GM23338 (cell line): ENCODE results near the gene KRTAP4-12. TPM values are rescaled to one million over a fixed set of nuclear protein-coding genes. Genes with fewer than 3 reads are reported as not detected.
"Not testable (repeated sequence)": the region's sequence is repeated elsewhere in the genome, so short reads cannot be mapped to it uniquely, and the experiment has no call there.

Source experiments
- ATAC-seq: fragments of 200-7000 bp; cut with Tn5 transposase; 3 replicates; pipeline ENCODE4 v1.9.1; 2020
- DNase-seq: peaks from one replicate; pipeline ENCODE4 v3.0.0-alpha.2; 2015; ENCODE audit warnings: low spot score
- H2AFZ ChIP-seq: fragments of 200-600 bp; sonication (generic); 2 replicates; pipeline ENCODE4 v1.8.0; 2016; ENCODE audit warnings: antibody characterized with exemption, mild to moderate bottlenecking, moderate library complexity
- H3F3A ChIP-seq: fragments of 200-600 bp; sonication (generic); replicated peaks from 2 replicates; pipeline ENCODE4 v1.8.0; 2017; ENCODE audit warnings: antibody characterized with exemption, mixed run types, low read depth
- H3K27ac ChIP-seq: fragments of 200-600 bp; sonication (generic); 2 replicates; pipeline ENCODE4 v1.6.1; 2016; ENCODE audit warnings: low read depth
- H3K27me3 ChIP-seq: fragments of 200-600 bp; sonication (generic); 2 replicates; pipeline ENCODE4 v1.8.0; 2016; ENCODE audit warnings: mild to moderate bottlenecking, mixed run types, moderate library complexity; ENCODE audit not compliant: insufficient read depth
- H3K36me3 ChIP-seq: fragments of 200-600 bp; sonication (generic); 2 replicates; pipeline ENCODE4 v1.8.0; 2016; ENCODE audit warnings: mild to moderate bottlenecking; ENCODE audit not compliant: insufficient read depth
- H3K4me1 ChIP-seq: fragments of 200-600 bp; sonication (generic); 2 replicates; pipeline ENCODE4 v1.8.0; 2016; ENCODE audit warnings: mild to moderate bottlenecking, moderate library complexity; ENCODE audit not compliant: insufficient read depth
- H3K4me2 ChIP-seq: fragments of 200-600 bp; sonication (generic); 2 replicates; pipeline ENCODE4 v1.7.1; 2017; ENCODE audit warnings: mixed run types
- H3K4me3 ChIP-seq: fragments of 200-600 bp; sonication (generic); 2 replicates; pipeline ENCODE4 v1.6.1; 2016; ENCODE audit warnings: mixed run types
- H3K79me2 ChIP-seq: fragments of 200-600 bp; sonication (generic); replicated peaks from 2 replicates; pipeline ENCODE4 v1.8.0; 2017; ENCODE audit warnings: mild to moderate bottlenecking; ENCODE audit not compliant: insufficient read depth
- H3K9me2 ChIP-seq: fragments of 200-600 bp; sonication (generic); 2 replicates; pipeline ENCODE4 v1.8.0; 2017; ENCODE audit not compliant: insufficient read depth
- H4K20me1 ChIP-seq: fragments of 200-600 bp; sonication (generic); replicated peaks from 2 replicates; pipeline ENCODE4 v1.8.0; 2017; ENCODE audit warnings: mild to moderate bottlenecking; ENCODE audit not compliant: insufficient read depth
- H3K27ac Mint-ChIP-seq: 2 replicates; pipeline ENCODE4 v1.8.0; 2020; ENCODE audit warnings: inconsistent platforms, mild to moderate bottlenecking, moderate library complexity, mixed read lengths
- H3K27me3 Mint-ChIP-seq: 3 replicates; pipeline ENCODE4 v1.8.0; 2022; ENCODE audit warnings: low read depth, mild to moderate bottlenecking, moderate library complexity, mixed read lengths, inconsistent platforms; ENCODE audit not compliant: insufficient read depth, poor library complexity
- H3K36me3 Mint-ChIP-seq: 3 replicates; pipeline ENCODE4 v1.8.0; 2021; ENCODE audit warnings: low read depth, mild to moderate bottlenecking, inconsistent platforms, moderate library complexity, mixed read lengths
- H3K4me1 Mint-ChIP-seq: 3 replicates; pipeline ENCODE4 v1.8.0; 2020; ENCODE audit warnings: mild to moderate bottlenecking, inconsistent platforms, mixed read lengths
- H3K4me3 Mint-ChIP-seq: 3 replicates; pipeline ENCODE4 v1.8.0; 2021; ENCODE audit warnings: moderate library complexity, mild to moderate bottlenecking, inconsistent platforms, mixed read lengths
- H3K9me3 Mint-ChIP-seq: 3 replicates; pipeline ENCODE4 v1.8.0; 2020; ENCODE audit warnings: moderate library complexity, mild to moderate bottlenecking, inconsistent platforms, mixed read lengths
- JUNB ChIP-seq: IDR thresholded peaks from one replicate; pipeline ENCODE4 v1.6.1; 2016; ENCODE audit warnings: antibody characterized with exemption; ENCODE audit not compliant: unreplicated experiment
- POLR2AphosphoS5 ChIP-seq: IDR thresholded peaks from 2 replicates; pipeline ENCODE4 v1.6.1; 2016; ENCODE audit warnings: antibody characterized with exemption, low read depth
- STAT1 ChIP-seq: IDR thresholded peaks from one replicate; pipeline ENCODE4 v1.6.1; 2016; ENCODE audit warnings: antibody characterized with exemption; ENCODE audit not compliant: unreplicated experiment
- polyA plus RNA-seq: library from polyadenylated mRNA; unstranded; fragments of >200 nt; fragmentation: Nextera tagmentation; extraction: Ambion mirVana; gene quantifications from 2 replicates; pipeline ENCODE4 v1.2.1, GENCODE V29; 2016
- total RNA-seq: library from RNA; depleted of rRNA; stranded (reverse); fragments of >200 nt; shearing (Covaris generic); gene quantifications from 2 replicates; pipeline ENCODE4 v1.2.3, GENCODE V29; 2014
- TF ChIP-seq, protein P1 (sequence below): IDR thresholded peaks from 2 replicates; pipeline ENCODE4 v1.6.1; 2016; ENCODE audit warnings: antibody characterized with exemption
- TF ChIP-seq, protein P2 (sequence below), 2 experiments: fragments of 200-600 bp in 1 of 2; sonication (generic) in 1 of 2; conservative IDR thresholded peaks; 2 replicates each; pipeline versions ENCODE4 v1.5.1 to v1.6.1; 2016 to 2017; ENCODE audit warnings: antibody characterized with exemption in 2 of 2, low read depth in 2 of 2, mild to moderate bottlenecking in 2 of 2, moderate library complexity in 1 of 2

KRTAP4-12 gene
- total and polyA plus RNA-seq, 2 experiments from 2014 or later: not detected

DNA sequence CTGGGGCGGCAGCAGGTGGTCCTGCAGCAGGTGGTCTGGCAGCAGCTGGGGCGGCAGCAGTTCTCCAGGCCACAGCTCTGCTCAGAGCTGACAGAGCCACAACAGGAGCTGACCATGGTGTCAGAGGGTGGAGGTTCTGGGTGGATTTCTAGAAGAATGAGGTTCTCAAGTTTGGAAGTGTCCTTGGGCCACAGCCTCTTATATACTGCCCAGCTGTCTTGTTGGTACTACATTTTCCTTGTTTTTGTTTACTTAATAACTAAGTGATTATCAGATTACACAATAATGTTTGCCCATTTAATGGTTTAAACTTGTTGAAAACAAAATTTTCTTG lies 25.6 kb upstream of the KRTAP4-12 start, which contains the start of gene KRTAP4-5:
Gene KRTAP4-5 (minus strand): TSS at position 174 of the 334 bp plus-strand sequence. CDS start 58 bp downstream, at position 116.
- ATAC-seq: no peak
- Histone ChIP-seq H3K4me2 (no peak within 1 kb of the TSS), H4K20me1 (no peaks in the 10 kb centered on the region), H3K27ac (no peak within 1 kb of the TSS), H3K9me2 (no peaks in the 10 kb centered on the region), H3K4me1 (0 out of 2 replicates have a peak, but pooled peaks cover 3% of the 10 kb centered on the region), H3F3A (no peaks in the 10 kb centered on the region), H3K36me3 (no peaks in the 10 kb centered on the region), H3K27me3 (no peaks in the 10 kb centered on the region), H3K79me2 (no peaks in the 10 kb centered on the region), H3K4me3 (no peak within 1 kb of the TSS), H2AFZ (no peak within 1 kb of the TSS)
- no peak for TF ChIP-seq JUNB
- no peak for TF ChIP-seq POLR2AphosphoS5
- TF ChIP-seq, protein P1, sequence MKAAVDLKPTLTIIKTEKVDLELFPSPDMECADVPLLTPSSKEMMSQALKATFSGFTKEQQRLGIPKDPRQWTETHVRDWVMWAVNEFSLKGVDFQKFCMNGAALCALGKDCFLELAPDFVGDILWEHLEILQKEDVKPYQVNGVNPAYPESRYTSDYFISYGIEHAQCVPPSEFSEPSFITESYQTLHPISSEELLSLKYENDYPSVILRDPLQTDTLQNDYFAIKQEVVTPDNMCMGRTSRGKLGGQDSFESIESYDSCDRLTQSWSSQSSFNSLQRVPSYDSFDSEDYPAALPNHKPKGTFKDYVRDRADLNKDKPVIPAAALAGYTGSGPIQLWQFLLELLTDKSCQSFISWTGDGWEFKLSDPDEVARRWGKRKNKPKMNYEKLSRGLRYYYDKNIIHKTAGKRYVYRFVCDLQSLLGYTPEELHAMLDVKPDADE: no peak
- TF ChIP-seq STAT1: no peak
- 0 out of 2 replicates have a peak within 1 kb of the TSS, but pooled peaks have one; percentile 22 for H3K27ac Mint-ChIP-seq
- H3K9me3 Mint-ChIP-seq: no peaks in the 10 kb centered on the region
- peaks cover 3% of the 10 kb centered on the region; the same call in 2 of the 3 replicates for H3K4me1 Mint-ChIP-seq
- H3K4me3 Mint-ChIP-seq: no peak within 1 kb of the TSS
- H3K36me3 Mint-ChIP-seq: no peaks in the 10 kb centered on the region
- no peak for DNase-seq
- H3K27me3 Mint-ChIP-seq: peaks cover 5% of the 10 kb centered on the region

DNA sequence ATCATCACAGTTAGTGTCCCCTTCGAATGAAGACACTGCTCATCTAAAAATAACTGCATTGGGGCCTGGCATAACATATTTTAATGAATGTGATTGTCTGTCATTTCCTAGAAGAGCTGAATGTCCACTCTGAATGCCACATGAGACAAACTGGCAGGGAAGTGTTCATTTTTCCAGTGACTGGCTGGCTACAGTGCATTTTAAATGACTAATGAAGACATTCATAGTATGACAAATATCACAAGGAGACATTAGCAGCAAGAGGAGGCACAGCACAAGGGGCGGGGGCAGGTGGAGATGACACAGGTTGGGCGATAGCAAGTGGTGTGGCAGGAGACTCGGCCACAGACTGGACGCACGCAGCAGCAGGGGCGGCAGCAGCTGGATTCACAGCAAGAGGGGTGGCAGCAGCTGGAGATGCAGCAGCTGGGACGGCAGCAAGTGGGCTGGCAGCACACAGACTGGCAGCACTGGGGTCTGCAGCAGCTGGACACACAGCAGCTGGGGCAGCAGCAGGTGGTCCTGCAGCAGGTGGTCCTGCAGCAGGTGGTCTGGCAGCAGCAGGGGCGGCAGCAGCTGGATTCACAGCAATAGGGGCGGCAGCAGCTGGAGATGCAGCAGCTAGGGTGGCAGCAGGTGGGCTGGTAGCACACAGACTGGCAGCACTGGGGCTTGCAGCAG lies 25.1 kb upstream of the KRTAP4-12 start:
- not testable (repeated sequence) for DNase-seq, H3K27me3 ChIP-seq, H3K4me1 Mint-ChIP-seq, H3F3A ChIP-seq, H3K9me3 Mint-ChIP-seq, H4K20me1 ChIP-seq, H3K27ac ChIP-seq, H3K4me1 ChIP-seq, H3K4me3 ChIP-seq, H3K36me3 Mint-ChIP-seq, H3K36me3 ChIP-seq, H2AFZ ChIP-seq, H3K4me2 ChIP-seq, H3K27me3 Mint-ChIP-seq, H3K4me3 Mint-ChIP-seq, ATAC-seq, H3K27ac Mint-ChIP-seq, H3K9me2 ChIP-seq, H3K79me2 ChIP-seq

DNA sequence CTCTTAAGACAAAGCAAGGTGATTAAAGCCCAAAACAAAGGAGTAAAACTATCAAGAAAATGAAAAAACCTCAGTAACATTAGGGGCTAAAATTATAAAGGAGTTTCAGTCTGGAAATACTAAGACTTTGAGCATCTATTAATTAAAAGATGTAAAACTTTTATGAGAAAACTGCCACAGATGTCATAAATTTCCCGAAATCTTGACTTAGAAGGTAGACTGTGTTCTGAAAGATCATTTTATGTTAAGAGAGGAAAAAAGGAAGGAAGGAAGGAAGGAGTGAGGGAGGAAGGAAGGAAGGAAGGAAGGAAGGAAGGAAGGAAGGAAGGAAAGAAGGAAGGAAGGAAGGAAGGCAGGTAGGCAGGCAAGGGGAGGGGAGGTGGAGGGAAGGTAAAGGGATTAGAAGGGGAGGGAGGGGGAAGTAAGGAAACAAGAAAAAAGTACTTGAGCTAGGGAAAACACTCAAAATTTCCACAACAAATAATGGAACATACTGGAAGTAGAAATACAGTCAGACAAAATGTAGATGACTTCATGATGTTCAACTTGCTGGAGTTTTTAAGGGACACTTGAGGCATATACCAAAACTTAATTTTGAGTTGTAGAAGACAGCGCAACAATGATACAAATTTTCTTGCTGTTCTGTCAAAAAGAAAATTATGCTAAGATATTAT lies 23.7 kb upstream of the KRTAP4-12 start:
- Mint-ChIP-seq H3K9me3 (peaks cover 17% of the 10 kb centered on the region), H3K4me1 (peaks cover 3% of the 10 kb centered on the region; the same call in 2 of the 3 replicates), H3K27ac (no peak overlapping the region), H3K36me3 (peaks cover 13% of the 10 kb centered on the region), H3K4me3 (no peak overlapping the region), H3K27me3 (peaks cover 5% of the 10 kb centered on the region)
- Histone ChIP-seq H3K4me3 (no peak overlapping the region), H3K4me1 (0 out of 2 replicates have a peak, but pooled peaks cover 3% of the 10 kb centered on the region), H3K27me3 (no peaks in the 10 kb centered on the region), H3K9me2 (no peaks in the 10 kb centered on the region), H2AFZ (no peak overlapping the region), H3F3A (no peaks in the 10 kb centered on the region), H3K36me3 (no peaks in the 10 kb centered on the region; the same call in 1 of the 2 replicates), H3K27ac (no peak overlapping the region), H3K4me2 (no peak overlapping the region), H3K79me2 (no peaks in the 10 kb centered on the region), H4K20me1 (no peaks in the 10 kb centered on the region)
- ATAC-seq (no peak), DNase-seq (no peak)
- TF ChIP-seq, protein P2, sequence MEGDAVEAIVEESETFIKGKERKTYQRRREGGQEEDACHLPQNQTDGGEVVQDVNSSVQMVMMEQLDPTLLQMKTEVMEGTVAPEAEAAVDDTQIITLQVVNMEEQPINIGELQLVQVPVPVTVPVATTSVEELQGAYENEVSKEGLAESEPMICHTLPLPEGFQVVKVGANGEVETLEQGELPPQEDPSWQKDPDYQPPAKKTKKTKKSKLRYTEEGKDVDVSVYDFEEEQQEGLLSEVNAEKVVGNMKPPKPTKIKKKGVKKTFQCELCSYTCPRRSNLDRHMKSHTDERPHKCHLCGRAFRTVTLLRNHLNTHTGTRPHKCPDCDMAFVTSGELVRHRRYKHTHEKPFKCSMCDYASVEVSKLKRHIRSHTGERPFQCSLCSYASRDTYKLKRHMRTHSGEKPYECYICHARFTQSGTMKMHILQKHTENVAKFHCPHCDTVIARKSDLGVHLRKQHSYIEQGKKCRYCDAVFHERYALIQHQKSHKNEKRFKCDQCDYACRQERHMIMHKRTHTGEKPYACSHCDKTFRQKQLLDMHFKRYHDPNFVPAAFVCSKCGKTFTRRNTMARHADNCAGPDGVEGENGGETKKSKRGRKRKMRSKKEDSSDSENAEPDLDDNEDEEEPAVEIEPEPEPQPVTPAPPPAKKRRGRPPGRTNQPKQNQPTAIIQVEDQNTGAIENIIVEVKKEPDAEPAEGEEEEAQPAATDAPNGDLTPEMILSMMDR (conservative IDR thresholded peaks at IDR 0.05; ENCODE audit: low read depth in 2 of 2): no peak
